Activated T-cell treated with anti-CD3 and anti-CD28 coated beads for 4 hours (primary cell): ENCODE data around the gene MYOF.

Experiments used
- DNase-seq: peaks from one replicate; pipeline ENCODE4 v3.0.0-alpha.2; 2020

Gene MYOF, protein sequence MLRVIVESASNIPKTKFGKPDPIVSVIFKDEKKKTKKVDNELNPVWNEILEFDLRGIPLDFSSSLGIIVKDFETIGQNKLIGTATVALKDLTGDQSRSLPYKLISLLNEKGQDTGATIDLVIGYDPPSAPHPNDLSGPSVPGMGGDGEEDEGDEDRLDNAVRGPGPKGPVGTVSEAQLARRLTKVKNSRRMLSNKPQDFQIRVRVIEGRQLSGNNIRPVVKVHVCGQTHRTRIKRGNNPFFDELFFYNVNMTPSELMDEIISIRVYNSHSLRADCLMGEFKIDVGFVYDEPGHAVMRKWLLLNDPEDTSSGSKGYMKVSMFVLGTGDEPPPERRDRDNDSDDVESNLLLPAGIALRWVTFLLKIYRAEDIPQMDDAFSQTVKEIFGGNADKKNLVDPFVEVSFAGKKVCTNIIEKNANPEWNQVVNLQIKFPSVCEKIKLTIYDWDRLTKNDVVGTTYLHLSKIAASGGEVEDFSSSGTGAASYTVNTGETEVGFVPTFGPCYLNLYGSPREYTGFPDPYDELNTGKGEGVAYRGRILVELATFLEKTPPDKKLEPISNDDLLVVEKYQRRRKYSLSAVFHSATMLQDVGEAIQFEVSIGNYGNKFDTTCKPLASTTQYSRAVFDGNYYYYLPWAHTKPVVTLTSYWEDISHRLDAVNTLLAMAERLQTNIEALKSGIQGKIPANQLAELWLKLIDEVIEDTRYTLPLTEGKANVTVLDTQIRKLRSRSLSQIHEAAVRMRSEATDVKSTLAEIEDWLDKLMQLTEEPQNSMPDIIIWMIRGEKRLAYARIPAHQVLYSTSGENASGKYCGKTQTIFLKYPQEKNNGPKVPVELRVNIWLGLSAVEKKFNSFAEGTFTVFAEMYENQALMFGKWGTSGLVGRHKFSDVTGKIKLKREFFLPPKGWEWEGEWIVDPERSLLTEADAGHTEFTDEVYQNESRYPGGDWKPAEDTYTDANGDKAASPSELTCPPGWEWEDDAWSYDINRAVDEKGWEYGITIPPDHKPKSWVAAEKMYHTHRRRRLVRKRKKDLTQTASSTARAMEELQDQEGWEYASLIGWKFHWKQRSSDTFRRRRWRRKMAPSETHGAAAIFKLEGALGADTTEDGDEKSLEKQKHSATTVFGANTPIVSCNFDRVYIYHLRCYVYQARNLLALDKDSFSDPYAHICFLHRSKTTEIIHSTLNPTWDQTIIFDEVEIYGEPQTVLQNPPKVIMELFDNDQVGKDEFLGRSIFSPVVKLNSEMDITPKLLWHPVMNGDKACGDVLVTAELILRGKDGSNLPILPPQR (N-terminal part only)

DNA sequence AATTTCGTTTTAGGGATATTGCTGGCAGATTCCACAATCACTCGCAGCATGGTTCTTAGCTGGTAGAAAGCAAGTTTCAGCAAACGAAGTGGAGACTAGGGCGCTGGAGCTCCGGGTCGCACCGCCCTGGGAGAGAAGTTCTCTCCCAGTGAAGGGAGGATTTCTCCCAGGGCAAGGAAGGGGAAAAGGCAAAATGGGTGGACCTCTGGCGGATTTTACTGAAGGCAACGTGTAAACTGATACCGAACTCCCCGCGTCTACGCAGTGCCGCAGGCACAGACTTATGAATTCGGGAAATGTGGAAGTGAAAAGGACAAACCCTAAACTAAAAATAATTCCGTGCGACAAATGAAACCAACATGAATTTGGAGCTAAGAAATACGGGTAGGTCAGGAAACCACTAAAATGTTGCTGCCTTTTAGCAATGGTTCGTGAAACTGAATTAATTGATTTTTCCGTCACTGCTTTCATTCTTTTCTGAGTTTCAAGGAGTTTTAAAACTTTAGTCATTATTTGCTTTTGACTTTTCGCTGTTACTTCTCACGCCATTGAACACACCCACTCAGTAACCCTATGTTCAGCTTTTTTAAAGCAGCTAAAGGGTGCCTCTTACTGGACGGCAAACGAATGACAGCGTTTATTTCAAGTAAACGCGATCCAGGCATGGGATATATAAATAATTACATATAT lies at the start of gene MYOF:
MYOF (minus strand) TSS at position 190 of the 690 bp plus-strand sequence; CDS start at position 50, 140 bp downstream.
- peak; percentile 44 for DNase-seq

DNA sequence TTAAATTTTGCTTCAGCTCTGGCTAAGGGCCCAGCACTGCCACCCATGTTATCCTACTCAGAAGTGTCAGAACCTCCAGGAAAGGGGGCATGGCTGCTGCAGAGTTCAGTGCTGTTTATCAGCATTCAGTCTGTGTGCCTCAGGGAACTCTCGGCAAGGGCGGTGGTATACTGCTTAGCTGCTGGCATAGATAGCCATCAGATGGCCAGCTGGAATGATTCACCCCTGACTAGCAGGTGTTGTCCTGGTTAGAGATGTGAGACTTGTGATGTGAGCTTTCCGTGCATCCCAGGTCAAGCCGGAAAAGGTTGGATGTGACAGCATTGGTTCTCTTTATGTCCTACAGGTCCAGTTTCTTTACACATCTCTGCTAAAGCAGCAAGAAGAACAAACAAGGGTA lies 36.4 kb upstream of the MYOF start:
- no peak for DNase-seq

DNA sequence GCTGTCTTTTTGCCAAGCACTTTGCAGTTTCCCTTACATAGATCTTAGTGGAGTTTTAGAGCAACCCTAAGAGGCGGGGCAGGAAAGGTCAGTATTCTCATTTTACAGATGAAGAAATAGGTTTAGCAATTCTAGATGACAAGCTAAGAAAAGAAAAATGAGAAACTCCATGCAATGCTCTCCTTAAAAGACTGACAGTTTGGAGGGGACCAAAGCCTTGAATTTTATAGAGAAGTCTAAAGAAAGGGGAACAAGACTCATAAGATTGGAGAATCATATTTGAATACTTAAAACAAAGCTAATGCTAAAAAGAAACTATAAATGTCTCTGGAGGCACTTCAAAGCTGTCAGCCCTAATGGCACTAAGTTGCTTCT lies 33.9 kb upstream of the MYOF start:
- no peak for DNase-seq

DNA sequence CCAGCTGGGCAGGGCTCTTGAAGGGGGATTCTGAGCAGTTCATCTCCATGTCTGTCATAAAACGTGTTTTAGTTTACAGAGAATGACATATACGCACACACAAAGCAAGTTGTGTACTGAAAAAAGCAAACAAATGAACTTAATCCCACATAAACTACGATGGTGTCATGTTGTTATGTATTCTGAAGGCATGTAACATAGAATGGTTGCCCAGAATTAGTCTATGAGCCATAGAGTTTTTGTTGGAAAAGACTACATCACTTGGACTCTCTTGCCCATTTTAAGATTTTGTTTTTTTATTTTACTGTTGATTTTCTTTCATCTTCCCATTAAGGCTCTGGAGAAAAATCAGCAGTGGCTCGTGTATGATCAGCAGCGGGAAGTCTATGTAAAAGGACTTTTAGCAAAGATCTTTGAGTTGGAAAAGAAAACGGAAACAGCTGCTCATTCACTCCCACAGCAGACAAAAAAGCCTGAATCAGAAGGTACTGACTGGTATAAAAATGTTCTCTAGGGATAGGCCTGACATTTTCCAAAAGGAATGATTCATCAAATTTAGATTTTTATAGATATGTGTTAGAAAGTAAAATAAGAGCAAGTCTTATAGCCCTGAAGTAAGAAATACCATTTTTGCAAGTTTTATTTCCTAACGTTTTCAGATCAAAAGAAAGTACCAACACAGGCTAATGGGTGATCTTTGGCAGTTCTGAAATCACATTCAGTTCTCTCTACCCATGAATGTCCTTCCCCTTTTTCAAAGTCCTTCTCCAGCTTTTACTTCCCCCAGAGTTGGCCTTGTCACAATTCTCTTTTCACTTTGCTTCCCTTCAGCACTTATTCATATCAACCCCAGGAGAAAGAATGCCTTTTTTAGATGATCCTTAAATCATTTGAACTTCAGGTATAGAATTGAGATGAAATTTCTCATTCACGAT lies 33.2 kb upstream of the MYOF start:
- no peak for DNase-seq

DNA sequence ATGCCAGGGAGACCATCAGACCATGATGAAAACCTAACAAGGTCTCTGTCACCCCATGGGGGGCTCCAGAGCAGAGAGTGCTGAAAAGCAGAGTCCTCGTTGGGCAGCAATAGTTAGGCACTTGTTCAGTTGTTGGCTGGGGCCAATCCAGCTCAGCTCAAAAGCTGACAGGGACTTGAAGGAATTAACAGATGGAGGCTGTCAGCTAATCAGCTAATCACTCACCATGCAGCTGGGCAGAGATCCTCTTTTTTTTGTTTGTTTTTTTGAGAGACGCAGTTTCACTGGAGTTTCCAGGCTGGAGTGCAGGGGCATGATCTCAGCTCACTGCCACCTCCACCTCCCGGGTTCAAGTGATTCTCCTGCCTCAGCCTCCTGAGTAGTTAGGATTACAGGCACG lies 32.4 kb upstream of the MYOF start:
- DNase-seq = no peak

DNA sequence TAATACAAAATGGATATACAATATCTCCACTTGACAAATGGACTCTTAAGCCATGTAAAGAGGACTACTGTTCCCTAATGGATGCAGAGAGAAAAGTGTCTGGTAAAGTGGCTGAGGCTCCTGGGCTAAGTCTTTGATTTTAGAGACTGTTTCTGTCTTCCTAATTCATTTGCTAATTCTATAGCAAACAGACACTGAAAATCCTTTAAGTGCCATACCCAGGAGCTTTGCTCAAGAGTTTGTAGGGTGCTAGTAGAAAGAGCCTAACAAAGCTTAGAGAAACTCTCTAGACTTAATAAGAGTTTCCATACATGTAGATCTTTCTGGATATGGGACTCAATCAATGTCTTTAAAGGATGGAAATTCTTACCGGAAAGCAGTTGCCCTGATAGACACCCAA lies 31.0 kb upstream of the MYOF start:
- no peak for DNase-seq

DNA sequence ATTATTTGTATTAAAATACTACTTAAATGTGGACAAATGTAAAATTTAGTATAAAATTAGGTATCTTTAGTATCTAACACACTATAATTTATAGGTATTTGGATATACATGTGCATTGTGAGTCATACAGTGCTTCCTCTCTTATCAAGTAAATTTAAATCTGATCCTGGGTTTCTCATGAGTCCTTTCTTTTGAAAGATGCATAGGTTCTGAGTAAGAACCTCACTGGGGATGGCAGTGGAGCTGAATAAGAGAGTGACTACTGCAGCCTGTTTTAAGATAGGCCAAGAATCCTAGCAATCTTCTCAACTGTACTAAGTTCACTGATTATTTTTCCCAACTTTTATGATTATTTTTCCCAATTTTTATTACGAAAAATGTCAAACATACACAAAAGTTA lies 30.4 kb upstream of the MYOF start:
- DNase-seq = no peak

DNA sequence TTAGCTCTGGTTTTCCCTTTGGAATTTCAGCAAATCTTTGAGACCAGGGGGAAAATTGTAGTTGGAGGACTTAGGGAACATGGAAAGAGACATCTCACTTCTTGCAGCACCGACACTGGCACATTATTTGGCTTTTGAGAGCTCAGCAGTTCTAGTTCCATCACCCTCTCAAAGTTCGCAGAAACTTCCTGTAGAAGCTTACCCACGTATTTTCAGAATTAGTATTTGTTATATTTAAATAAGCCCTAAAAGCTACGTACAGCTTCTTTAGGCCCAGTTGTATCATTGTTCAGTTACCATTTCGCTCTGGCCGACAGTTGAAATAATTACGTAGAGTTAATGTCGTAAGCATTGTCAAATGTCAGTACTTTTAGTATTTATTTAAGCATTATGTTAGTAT lies 27.7 kb upstream of the MYOF start:
- DNase-seq = no peak

DNA sequence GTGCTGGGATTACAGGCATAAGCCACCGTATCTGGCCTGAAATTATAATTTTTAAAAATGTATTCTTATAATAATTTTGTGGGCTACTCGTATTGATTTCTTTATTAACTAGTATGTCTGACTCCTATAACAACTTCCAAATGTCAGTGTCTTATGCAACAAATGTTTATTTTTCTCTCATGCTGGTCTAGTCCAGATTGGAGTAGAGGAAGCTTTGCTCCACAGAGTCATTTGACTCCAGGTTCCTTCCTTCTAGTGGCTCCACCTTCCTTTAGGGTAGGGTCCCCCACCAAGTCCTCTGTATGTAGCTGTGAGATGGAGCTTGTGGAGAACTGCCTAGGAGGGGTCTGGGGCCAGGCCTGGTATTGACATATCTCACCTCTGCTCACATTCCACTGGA lies 22.9 kb upstream of the MYOF start:
- DNase-seq = no peak

DNA sequence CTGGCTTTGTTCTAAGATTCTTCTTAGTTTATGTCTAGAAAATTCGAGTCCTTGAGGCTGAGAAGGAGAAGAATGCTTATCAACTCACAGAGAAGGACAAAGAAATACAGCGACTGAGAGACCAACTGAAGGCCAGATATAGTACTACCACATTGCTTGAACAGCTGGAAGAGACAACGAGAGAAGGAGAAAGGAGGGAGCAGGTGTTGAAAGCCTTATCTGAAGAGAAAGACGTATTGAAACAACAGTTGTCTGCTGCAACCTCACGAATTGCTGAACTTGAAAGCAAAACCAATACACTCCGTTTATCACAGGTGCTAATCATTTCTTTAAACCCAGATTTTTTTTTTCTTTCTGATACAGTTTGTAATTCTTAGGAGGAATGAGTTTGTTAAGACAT lies 20.9 kb upstream of the MYOF start:
- DNase-seq = no peak

DNA sequence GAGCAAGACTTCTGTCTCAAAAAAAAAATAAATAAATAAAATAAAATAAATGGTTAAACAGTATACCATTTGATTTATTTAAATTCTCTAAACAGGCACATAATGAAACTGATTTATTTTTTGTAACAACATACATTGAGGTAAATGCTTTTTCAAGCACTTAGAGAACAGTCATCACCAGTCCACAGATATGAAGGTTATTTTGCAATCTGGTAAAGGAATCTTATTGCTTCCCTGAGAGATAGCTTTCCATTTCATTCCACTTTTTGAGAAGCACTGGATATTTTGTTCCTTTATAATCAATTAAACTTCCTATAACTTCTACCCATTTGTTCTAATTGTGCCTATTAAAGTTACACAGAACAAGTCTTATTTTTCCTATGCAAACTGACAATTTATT lies 19.5 kb upstream of the MYOF start:
- no peak for DNase-seq

DNA sequence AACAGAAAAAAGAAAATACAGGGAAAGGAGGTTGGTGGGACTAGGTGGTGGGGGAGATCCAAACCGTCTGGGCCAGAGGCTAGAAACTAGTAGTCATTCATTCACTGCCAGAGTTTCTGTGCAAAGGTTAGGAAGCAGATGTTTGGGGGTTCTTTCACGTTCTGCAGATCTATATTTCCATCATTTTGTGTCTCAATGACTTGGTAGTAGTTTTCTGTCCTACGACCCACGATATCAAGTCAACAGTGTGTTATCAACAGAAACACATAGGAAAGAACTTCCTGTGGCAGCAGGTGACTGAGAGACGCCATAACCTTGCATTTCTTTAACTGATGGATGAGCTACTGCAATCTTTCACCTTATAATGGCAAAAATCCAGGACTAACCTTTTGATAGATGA lies 16.0 kb upstream of the MYOF start:
- no peak for DNase-seq

DNA sequence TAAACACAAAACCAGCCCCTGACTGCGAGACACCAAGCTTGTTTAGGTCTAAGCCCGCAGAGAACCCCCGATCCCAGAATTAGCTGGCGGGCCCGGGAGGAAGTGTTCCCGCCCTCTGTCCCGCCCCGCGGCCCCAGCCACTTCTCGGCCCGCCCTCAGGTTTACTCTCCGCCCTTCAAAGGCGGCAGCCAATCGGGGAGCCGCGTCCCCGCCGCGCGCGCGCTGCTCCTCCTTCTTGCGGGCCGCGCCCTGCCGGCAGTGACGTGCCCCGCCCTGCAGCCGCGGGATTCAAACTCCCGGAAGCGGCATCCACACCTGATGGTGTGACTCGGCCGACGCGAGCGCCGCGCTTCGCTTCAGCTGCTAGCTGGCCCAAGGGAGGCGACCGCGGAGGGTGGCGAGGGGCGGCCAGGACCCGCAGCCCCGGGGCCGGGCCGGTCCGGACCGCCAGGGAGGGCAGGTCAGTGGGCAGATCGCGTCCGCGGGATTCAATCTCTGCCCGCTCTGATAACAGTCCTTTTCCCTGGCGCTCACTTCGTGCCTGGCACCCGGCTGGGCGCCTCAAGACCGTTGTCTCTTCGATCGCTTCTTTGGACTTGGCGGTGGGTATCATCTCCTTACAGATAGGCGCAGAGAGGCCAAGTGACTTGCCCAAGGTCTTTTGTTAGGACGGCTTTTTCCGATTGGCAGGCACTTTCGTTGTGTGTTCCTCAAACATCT lies 14.3 kb upstream of the MYOF start, which contains the start of gene CEP55:
CEP55 (plus strand) TSS at position 291 of the 720 bp plus-strand sequence. CDS start 3,440 bp downstream, outside the sequence.
- peak; percentile 94 for DNase-seq

DNA sequence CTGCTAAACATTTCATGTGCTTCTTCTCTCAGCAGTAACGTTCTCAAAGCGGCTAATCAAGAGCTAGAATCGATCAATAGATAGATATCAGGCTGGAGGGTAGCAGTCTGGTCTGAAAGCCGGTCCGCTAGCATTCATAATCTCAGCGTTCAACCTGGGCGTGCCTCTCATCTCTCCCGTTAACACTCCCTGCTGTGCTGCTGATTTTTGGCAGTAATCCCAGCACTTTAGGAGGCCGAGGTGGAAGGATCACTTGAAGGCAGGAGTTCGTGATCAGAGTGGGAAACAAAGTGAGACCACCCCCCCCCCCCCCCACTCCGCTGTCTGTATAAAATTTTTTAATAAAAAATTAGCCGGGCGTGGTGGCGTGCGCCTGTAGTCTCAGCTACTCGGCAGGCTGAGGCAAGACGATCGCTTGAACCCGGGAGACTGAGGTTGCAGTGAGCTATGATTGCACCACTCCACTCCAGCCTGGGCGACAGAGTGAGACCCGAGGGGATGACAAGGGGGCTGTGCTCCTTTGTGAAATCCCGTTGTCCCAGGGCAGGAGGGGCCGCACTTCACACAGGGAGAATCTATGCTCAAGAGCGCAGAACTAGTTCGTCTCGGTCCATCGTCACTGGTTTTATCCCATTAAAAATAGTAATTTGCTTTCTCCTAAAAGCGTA lies 13.7 kb upstream of the MYOF start:
- peak; percentile 9 for DNase-seq

DNA sequence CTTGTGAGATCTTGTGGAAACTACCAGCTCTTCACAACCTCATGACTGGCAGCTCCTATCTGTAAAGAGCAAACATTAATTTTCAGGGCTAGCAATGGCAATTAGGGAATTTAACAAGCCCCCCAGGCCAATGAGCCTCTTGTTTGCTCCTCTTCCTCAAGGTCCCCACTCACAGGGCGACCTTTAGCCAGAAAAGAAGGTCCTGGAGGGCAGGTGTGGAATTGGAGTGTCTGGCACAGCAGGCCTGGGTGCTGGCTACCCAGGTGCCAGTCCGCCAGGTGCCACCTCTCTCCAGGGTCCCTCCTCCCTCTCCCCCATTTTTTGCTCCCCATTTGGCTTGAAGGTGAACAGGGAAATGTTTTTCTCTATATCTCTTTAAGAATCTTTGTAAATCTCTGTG lies 12.4 kb upstream of the MYOF start:
- DNase-seq = no peak

DNA sequence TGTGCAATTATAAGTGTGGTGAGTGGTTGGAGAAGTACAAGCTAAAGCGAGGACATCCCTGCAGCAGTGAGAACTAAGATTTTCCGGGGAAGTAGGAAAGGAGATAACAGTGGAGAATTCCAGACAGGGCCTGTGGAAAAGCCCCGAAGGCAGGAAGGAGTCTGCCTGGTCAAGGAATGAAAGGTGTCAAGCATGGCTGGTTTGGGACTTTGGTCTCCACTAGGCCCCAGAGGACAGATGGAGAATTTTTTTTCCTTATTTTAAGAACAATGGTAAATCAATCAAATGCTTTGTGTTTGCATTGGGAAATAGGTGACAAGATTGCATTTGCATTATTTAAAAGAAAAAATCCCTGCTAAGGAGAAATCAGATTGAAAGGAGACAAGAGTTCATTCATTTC lies 11.0 kb upstream of the MYOF start:
- no peak for DNase-seq

DNA sequence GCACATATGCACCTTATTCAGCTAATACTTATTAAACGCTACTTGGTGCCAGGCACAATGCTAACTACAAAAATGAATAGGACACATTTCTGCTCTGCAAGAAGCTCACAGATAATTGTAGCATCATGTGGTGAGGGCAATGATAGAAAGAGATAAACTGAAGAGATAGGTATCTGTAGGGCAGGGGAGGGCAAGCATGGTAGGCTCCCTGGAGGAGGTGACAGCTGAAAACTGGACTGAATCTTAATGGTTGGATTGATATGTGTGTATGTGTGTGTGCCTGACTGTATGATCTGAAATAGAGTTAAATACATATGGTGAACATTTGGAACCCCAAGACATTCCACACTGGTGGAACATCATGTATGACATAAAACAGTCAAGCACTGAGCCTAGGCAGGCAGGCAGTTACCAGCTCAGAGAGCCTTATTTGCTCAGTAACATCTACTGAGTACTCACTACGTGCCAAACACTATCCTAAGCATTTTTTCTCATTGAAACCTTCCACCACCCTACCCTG lies 9.5 kb upstream of the MYOF start:
- no peak for DNase-seq

DNA sequence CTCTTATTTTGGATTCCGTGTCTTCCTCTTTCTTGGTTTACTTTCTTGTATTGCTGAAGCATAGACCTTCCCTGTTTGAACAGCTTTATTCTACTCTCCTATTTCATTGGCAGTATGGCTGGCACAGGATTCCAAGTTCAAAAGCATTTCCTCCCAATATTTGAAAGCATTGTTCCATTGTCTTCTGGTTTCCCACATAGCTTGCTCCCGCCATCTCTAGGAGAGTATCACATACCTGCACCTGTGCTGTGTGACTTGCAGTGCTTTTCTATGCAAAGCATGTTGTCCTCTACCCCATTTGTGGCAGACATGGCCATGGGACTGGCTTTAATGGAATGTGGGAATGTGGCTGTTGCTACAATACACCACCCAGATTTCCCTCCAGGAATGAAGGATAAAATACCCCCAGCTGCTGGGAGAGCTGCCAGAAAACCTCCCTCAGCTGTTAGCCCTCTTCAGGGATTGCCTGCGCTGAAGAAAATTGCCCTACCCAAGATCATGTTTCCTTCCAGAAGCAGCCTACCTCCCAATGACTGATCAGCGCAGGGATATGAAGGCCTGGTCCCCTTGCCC lies 6.9 kb upstream of the MYOF start:
- no peak for DNase-seq

DNA sequence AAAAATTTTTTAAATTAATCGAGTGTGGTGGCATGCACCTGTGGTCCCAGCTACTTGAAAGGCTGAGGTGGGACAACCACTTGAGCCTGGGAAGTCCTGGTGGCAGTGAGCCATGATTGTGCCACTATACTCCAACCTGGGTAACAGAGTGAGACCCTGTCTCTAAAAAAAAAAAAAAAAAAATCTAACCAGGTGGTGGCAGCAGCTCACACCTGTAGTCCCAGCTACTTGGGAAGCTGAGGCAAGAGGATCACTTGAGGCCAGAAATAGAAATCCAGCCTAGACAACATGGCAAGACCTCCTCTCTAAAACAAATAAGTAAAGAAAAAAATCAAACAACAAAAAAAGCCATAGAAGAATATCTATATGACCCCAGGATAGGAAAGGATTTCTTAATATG lies 3.6 kb upstream of the MYOF start:
- DNase-seq = no peak
